Skin of body (tissue), 2 donors: Measurements from ENCODE around the gene PRKCH. TPM values are rescaled to one million over a fixed set of nuclear protein-coding genes. Genes with fewer than 3 reads are reported as not detected.

ENCODE experiments used
- DNase-seq: peaks from one replicate; lab custom pipeline; 2025; lab: John Stamatoyannopoulos, UW
- total RNA-seq: library from RNA; depleted of rRNA; stranded (reverse); fragments of >200 nt; gene quantifications from one replicate; pipeline ENCODE4 v1.2.3, GENCODE V29; 2014

Gene PRKCH
- total RNA-seq, 1 donor from 2014 or later = 50.0 TPM

DNA sequence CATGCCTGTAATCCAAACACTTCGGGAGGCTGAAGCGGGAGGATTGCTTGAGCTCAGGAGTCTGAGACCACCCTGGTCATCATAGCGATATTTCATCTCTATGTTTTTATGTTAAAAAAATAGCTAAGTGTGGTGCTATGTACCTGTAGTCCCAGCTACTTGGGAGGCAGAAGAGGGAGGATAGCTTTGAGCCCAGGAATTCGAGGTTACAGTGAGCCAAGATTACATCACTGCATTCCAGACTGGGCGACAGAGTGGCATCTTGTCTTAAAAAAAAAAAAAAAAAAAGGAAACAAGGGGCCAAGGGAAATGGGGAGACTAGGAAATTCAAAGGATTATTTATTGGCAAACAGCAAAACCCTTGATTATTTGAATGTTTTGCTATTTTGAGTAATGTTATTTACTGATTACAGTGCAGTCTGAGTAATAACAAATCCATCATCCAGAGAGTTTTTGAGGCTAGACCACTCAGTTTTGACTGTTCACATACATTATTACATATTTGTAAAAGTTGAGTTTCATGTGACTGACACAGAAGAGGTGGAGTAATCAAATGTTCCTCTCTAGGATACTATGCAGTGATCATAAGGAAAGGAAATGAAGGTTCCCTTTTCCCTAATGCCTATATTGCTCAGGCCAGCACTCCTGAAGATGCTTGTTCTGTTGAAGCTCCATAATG lies 40.8 kb downstream of the PRKCH start:
- no peak for DNase-seq

- no peak for DNase-seq
Measured at GRCh38 chr14:61364243-61364642, 42.9 kb downstream of the PRKCH start.

GRCh38 chr14:61365667-61366212 lies 44.4 kb downstream of the PRKCH start:
- no peak for DNase-seq

DNA sequence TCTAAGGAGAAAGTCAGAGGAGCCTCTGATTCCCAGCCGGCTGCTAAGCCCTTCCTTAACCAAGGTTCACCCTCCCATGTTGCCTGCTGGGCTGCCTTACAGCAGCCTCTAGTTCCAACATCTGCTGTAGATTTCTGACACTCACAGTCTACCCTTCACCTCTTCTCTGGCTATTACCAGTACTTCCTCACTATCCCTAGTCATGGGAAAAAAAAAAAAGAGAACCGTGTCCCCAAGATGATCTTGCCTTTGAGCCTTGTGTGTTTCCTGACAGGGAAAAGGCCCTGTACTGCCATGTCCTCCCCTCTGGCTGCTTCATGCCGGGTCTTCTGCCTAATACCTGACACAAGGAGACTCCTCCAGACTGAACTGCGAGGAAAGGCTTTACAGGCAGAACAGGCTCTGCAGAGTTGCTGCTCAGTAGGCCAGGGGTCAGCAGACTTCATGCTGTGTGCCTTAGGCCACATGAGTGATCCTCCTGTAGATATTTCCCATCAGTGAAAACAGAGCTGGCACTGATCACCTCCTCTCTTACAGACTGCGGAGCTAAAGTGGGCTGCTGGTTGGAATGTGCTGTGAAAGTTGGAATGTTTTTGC lies 46.8 kb downstream of the PRKCH start:
- DNase-seq = no peak

GRCh38 chr14:61368781-61369453 lies 47.5 kb downstream of the PRKCH start:
- no peak for DNase-seq

- DNase-seq = no peak
Measured at GRCh38 chr14:61369454-61369810, 48.1 kb downstream of the PRKCH start.

- no peak for DNase-seq
Measured at GRCh38 chr14:61372379-61372778, 51.0 kb downstream of the PRKCH start.

GRCh38 chr14:61372842-61373555 lies 51.6 kb downstream of the PRKCH start:
- DNase-seq = no peak

GRCh38 chr14:61374284-61374683 lies 52.9 kb downstream of the PRKCH start:
- no peak for DNase-seq

DNA sequence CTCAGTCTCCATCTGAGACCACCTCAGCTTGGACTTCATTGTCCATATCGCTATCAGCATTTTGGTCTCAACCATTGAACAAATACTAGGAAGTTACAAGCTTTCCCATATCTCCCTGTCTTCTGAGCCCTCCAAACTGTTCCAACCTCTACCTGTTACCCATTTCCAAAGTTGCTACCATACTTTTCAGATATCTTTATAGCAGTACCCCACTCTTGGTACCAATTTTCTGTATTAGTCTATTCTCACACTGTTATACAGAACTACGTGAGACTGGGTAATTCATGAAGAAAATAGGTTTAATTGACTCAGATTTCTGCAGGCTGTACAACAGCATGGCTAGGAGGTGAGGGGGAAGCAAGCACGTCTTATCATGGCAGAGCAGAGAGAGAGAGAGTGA lies 53.8 kb downstream of the PRKCH start:
- DNase-seq = no peak

DNA sequence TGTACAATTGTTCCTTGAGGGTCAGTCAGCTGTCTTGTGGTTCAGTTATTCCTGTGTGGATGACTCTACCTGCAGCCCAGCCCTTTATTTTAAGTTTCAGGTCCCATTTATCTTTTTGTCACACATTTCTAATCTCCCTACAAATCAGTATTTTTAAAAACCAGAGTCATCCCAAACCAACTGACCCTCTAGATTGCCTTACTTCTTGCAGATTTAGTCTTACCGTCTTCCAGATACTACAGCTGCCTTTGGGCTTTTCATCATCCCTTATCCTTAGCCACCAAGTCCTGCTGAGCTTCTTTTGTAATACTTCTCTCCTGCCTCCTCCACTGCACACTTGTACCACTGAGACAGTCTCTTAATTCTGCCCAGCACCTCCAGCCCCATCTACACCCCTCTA lies 54.9 kb downstream of the PRKCH start:
- DNase-seq = no peak

- DNase-seq = no peak
Measured at GRCh38 chr14:61377749-61378148, 56.4 kb downstream of the PRKCH start.

DNA sequence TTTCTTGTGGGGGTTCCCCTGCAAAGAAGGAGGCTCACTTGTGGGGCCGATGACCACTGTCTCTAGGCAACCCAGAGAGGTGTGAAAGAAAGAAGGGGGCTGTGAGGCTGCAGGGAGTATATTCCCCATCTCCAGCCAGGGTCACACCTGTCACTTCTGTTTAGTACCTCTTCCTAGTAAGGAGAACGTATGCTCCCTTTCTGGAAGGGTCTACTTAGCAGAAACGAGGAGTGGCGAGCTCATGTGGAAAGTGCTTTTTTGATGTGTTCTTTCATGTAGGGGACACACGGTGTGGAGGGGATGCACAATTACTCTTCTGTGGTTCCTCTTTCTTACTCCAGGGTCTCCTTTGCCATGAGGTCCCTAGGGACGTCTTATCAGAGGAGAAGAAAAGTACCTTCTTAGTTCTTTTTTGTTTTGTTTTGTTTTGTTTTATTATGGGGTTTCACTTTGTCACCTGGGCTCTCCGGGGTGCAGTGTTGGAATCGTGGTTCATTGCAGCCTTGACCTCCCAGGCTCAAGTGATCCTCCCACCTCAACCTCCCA lies 58.3 kb downstream of the PRKCH start:
- DNase-seq = no peak

- DNase-seq = no peak
Measured at GRCh38 chr14:61380984-61381383, 59.6 kb downstream of the PRKCH start.

DNA sequence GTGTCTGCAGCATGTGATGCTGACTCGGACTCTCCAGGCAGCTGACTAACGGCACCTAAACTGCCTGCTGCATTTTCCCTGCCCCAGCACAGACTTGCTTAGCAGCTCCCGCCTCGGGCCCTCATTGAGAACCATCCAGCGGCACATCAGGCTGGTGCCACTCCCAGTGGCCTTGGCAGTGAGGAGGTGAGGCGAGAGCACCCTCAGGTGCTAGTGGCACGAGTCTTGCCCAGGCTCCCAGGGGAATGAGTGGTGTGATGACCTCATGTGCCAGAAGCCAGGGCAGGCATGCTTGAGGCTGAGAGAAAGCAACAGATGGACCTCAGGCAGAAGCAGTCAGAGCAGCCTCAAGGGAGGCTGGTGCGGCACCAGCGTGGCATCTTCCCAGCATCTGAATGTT lies 60.2 kb downstream of the PRKCH start:
- DNase-seq = no peak

DNA sequence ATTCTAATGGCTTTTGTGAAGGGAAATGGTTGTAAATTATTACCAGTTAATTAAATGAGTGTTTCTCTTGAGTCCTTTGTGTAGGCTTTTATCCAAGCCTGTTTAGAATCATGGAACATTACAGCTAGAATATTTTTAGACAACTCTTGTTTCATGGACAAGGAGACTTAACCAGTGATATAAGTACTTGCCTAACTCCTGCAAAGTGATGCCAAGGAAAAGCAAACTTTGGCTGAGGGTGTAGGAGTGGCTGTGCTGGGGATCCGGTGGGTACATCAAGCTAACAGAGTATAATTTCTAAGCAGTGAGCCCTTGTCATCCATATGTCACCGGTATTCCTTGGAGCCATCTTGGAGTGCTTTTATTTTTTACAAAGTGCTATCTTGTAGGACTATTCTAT lies 61.5 kb downstream of the PRKCH start:
- DNase-seq = no peak

DNA sequence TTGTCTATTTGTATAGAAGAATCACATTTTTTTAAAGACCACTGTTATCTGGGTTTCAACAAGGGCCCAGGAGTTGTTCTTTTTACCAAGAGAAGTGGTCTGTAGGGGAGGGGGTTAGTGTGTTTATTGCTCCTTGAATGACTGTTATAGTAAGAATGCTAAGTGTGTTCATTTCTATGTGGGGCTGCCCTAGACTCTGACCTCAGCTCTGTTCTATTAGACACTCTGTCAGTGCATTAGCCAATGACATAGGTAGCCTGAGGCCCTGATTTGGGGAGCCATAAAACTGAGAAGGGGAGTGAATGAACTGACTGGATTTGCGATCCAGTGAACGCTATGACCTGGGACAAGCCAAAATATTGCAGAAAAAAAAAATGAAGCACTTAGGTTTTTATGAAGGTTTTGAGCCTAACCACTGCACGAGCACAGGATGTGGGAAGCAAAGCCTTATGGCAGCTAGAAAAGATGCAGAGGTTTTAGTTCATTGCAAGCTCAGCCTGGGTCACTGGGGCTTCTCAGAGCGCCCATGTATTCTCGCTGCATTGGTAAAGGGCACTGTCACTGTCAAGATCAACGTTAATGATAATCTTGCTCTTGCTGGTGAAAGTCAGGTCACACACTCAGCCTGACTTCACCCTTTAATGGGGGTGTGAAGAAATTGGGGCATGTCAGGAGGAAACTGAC lies 63.8 kb downstream of the PRKCH start:
- DNase-seq = no peak

GRCh38 chr14:61386173-61386772 lies 64.9 kb downstream of the PRKCH start:
- no peak for DNase-seq

- no peak for DNase-seq
Measured at GRCh38 chr14:61387076-61387475, 65.7 kb downstream of the PRKCH start.

DNA sequence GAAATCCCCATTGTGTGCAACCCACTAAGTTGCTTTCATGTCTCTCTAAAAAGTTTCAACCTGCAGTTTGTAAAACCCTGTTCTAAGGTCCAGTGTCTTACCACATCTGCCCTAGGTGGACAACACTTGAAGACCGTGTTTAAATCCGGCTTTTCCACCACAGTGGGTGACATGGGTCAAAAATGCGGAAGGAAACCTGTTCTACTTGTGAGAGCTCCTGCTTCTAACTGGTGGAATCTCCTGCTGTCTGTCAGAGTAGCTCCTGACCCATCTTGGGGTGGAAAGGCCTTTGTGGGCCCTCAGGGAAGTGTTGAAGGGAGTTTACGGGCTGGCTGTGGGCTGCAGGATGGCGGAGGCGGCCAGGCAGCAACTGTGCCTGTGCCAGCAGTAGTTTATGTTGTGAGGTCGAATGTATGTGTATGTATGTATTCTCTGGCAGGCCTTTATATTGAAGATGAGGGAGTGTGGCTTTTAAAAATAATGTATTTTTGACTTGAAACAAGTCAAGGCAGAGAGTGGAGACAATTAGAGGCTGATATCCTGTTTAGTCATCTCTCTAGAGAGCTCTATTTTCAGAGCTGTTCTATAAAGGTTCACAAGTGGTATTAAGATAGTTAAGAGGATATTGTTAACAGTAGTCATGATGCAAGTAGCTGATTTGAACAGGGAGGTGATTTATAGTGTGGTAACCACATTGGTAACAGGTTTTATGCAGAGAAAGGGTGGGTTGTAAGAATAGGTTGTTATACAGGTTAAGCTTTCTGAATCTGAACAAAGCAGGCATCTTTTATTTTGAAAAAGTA lies 67.0 kb downstream of the PRKCH start:
- no peak for DNase-seq
